AG04450 (cell line): ENCODE data around the gene PIP5K1C. TPM values are rescaled to one million over a fixed set of nuclear protein-coding genes. Genes with fewer than 3 reads are reported as not detected.

Source experiments
- CTCF ChIA-PET: fragments of 300-600, 350-600 bp; formaldehyde crosslinking; extraction: SDS; loops from one replicate; lab custom pipeline; 2022; ENCODE audit warnings: antibody characterized with exemption, inconsistent platforms; lab: Charles Lee
- POLR2A ChIA-PET: fragments of 350-600 bp; formaldehyde crosslinking; extraction: SDS; loops from one replicate; lab custom pipeline; 2021; ENCODE audit warnings: antibody characterized with exemption, inconsistent platforms; lab: Yijun Ruan, JAX
- DNase-seq: peaks from one replicate; pipeline ENCODE4 v3.0.0-alpha.2; 2011; ENCODE audit warnings: low read depth, low spot score
- H3K27ac ChIP-seq: one replicate; pipeline ENCODE4 v1.5.1; 2012; ENCODE audit warnings: low read depth, low read length, control low read depth
- H3K27me3 ChIP-seq: one replicate; pipeline ENCODE4 v1.6.0; 2012; ENCODE audit warnings: low read length; ENCODE audit not compliant: control insufficient read depth, insufficient read depth
- H3K4me3 ChIP-seq: 2 replicates; pipeline ENCODE4 v1.5.1; 2011; ENCODE audit warnings: mild to moderate bottlenecking, low read depth, low read length, control low read depth
- H3K9me3 ChIP-seq: 2 replicates; pipeline ENCODE4 v1.5.1; 2012; ENCODE audit warnings: low read length; ENCODE audit not compliant: control insufficient read depth, insufficient read depth
- polyA plus RNA-seq: library from polyadenylated mRNA; depleted of rRNA; stranded (reverse); fragments of >200 nt; gene quantifications from 2 replicates; pipeline ENCODE4 v1.2.3, GENCODE V29; 2011
- TF ChIP-seq, protein P1 (sequence below): IDR thresholded peaks from 2 replicates; pipeline ENCODE4 v1.5.1; 2011; ENCODE audit warnings: low read depth, low read length, control low read depth, inconsistent platforms

Gene PIP5K1C
- polyA plus RNA-seq, 1 experiment: 10.3 TPM

DNA sequence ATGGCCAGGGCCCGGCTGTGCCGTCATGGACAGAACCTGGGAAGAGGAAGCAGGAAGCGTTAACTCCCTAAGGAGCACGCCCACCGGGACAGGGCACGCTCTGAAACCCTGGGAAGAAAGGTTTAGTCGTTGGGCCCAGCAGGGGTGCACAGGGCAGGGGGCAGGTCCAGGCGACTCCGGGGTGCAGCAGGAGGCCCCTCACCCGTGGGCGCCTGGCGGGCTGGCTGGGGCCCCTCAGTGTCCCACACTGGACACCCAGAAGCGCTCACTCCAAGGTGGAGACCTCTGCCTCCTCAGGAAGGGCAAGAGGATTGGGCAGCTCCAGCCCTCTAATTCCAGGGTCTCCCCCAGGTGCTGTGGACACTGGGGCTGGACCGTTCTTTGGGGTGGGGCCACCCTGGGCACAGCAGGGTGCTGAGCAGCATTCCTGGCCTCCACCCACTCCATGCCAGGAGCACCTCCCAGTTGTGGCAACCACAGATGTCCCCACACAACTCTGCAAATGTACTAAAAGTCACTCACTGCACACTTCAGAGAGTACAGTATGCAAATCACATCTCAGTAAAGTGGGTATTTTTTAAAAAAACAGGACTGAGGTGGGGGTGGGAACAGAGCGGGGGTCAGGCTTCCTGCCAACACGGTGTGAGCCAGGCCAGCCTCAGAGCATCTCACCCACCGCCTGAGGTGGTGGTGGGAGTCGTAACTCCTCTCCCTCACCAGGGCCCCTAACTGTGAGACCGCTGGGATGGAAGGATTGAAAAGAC, 35.2 kb downstream of the PIP5K1C start:
- no peak for DNase-seq
- no peak overlapping the region for H3K27ac ChIP-seq
- POLR2A ChIA-PET: interaction anchor here (0.6 kb wide), 1 partner anchor 221 kb away, joined by 7 read pairs; no protein-coding TSS in a partner anchor
- CTCF ChIA-PET: interaction anchor here (0.6 to 1.1 kb wide), 3 partner anchors 9 to 36 kb away, joined by 3 to 6 read pairs (median 3); no protein-coding TSS in a partner anchor
- H3K27me3 ChIP-seq: no peaks in the 10 kb centered on the region
- no peak overlapping the region for H3K4me3 ChIP-seq
- TF ChIP-seq, protein P1, sequence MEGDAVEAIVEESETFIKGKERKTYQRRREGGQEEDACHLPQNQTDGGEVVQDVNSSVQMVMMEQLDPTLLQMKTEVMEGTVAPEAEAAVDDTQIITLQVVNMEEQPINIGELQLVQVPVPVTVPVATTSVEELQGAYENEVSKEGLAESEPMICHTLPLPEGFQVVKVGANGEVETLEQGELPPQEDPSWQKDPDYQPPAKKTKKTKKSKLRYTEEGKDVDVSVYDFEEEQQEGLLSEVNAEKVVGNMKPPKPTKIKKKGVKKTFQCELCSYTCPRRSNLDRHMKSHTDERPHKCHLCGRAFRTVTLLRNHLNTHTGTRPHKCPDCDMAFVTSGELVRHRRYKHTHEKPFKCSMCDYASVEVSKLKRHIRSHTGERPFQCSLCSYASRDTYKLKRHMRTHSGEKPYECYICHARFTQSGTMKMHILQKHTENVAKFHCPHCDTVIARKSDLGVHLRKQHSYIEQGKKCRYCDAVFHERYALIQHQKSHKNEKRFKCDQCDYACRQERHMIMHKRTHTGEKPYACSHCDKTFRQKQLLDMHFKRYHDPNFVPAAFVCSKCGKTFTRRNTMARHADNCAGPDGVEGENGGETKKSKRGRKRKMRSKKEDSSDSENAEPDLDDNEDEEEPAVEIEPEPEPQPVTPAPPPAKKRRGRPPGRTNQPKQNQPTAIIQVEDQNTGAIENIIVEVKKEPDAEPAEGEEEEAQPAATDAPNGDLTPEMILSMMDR: no peak
- H3K9me3 ChIP-seq: peaks cover 9% of the 10 kb centered on the region; the same call in 1 of the 2 replicates

- Histone ChIP-seq H3K27me3 (no peaks in the 10 kb centered on the region), H3K9me3 (peaks cover 9% of the 10 kb centered on the region; the same call in 1 of the 2 replicates), H3K27ac (no peak overlapping the region), H3K4me3 (no peak overlapping the region)
- ChIA-PET POLR2A (no interaction called here), CTCF (no interaction called here)
- TF ChIP-seq, protein P1: no peak
- DNase-seq: no peak
Observed at GRCh38 chr19:3663838-3664237, 36.4 kb downstream of the PIP5K1C start.

GRCh38 chr19:3661284-3662238, 38.7 kb downstream of the PIP5K1C start:
- ChIA-PET CTCF (interaction anchor here (1.6 kb wide), 1 partner anchor 31 kb away, joined by 7 read pairs; no protein-coding TSS in a partner anchor), POLR2A (interaction anchor here (0.6 kb wide), 1 partner anchor 152 kb away, joined by 3 read pairs; no protein-coding TSS in a partner anchor)
- H3K4me3 ChIP-seq: no peak overlapping the region
- TF ChIP-seq, protein P1: no peak
- no peak for DNase-seq
- no peak overlapping the region for H3K27ac ChIP-seq
- peaks cover 18% of the 10 kb centered on the region for H3K9me3 ChIP-seq
- no peaks in the 10 kb centered on the region for H3K27me3 ChIP-seq

GRCh38 chr19:3660493-3661219, 39.6 kb downstream of the PIP5K1C start:
- H3K9me3 ChIP-seq: peaks cover 23% of the 10 kb centered on the region
- DNase-seq: no peak
- H3K27me3 ChIP-seq: no peaks in the 10 kb centered on the region
- TF ChIP-seq, protein P1: no peak
- ChIA-PET CTCF (interaction anchor here (0.8 to 1.5 kb wide), 2 partner anchors 30 to 58 kb away, joined by 3 to 4 read pairs; no protein-coding TSS in a partner anchor), POLR2A (no interaction called here)
- H3K27ac ChIP-seq: no peak overlapping the region
- no peak overlapping the region for H3K4me3 ChIP-seq
